GM19035 (cell line): Measurements from ENCODE around the gene NIPBL.
"Not testable (repeated sequence)": the region's sequence is repeated elsewhere in the genome, so short reads cannot be mapped to it uniquely, and the experiment has no call there.

Experiments used
- ATAC-seq: cut with Tn5 transposase; IDR thresholded peaks from one replicate; pipeline ENCODE4 v1.9.1; 2021; ENCODE audit not compliant: unreplicated experiment

NIPBL gene

DNA sequence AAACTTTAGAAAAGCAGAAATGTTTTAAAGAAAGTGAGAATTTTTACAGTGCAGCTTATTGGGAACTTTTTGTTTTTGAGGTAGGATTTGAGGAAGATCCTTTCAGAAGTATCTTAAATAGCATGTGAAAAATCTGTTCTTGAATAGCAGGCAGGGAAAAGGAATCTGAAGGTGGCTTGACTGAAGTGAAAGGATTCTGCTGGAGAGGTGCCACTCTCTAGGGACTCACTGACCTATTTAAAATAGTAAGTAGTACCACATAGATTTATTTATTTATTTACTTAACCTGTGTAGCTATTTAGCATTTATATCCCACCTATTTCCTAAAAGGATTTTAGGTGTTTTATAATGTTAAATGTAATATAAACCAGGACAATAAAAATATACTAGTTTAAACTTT, 69.1 kb downstream of the NIPBL start:
- no peak for ATAC-seq

GRCh38 chr5:36946101-36946500, 69.5 kb downstream of the NIPBL start:
- ATAC-seq, result no peak

DNA sequence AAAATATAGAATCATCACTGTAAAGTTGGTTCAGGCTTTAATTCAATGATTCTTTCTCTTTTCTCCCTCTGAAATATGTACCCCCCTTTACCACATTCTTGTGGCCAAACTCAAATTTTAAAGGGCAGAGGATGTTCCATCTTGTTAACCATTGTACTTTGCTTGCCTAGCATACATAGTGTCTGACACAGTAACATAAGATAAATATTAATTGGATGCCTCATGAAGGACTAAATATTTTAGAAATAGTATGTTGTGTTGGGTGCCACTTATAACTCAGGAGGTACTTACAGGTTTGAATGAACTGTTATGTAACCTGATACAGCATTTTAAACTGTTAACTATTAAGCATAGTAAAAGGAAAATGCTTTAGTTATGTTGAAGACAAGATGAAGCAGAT, 71.5 kb downstream of the NIPBL start:
- no peak for ATAC-seq

DNA sequence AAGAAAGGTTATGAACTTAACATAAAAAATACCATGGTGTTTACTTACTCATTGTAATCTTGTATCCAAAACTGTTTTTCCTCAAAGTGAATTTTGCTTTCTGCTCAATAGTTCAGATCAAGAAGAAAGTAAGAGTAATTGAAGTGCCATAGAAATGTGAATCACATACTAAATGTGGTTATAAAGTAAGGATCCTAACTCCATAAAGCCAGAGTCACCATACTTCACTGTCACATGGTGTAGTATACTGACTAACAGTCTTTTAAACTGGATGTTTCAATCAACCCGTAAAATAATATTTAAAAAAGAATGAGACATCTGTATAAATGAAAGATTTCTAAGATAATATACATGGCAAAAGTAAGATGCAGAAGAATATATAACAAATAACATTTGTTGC, 72.1 kb downstream of the NIPBL start:
- no peak for ATAC-seq

DNA sequence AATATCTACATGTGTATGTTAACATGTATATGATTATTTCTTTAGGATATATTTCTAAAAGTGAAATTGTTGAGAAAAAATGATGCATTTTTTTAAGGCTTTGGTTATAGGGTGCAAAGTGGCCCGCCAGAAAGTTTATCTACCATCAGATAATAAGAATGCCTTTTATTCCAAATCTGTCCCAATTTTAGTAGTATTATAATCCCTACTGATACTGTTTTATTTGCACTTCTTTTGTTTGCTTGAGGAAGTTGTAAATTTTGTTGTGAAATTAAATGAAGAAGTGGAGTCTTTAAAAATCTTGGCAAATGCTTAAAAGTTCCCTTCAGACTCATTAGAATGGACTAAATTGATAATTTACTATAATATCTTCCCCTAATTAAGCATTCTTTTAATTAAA, 73.0 kb downstream of the NIPBL start:
- no peak for ATAC-seq

DNA sequence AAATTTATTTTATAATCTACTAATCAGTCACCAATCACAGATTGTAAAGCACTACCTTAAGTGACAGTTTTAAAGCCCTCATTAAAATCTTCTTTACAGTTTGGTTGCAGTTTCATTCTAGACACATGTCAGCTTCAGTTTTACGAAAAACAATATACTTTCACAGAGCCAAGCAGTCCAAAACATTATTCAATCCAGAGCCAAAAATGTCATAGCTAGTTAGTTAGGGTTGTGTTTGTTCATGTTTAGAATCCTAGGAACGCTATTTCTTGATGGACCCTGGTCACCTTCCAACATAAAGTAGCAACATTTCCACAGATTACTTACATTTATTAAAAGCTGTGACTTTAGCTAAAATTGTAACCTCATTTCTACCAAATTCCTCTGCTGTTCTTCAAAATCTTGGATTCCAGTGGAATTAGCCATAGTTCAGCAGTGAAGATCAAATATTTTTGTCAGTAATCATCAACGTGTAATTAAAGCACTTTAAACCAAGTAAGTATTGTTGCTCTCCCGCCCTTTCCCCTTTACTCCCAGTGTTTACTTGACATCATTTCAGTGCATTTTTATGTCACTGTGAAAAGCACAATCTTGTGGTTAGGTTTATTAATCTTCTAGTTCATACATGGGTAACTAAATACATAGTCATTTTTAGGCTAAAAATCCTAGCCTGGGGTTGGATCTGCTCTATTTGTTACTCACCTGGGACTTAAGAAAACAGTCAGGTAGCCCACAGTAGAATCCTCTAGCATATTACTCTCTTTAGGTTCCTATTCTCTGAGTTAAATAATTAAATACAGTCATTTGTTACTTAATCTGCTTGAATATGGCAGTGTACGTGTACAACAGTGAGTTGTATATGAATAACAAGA, 74.3 kb downstream of the NIPBL start:
- no peak for ATAC-seq

GRCh38 chr5:36953043-36953442, 76.5 kb downstream of the NIPBL start:
- no peak for ATAC-seq

DNA sequence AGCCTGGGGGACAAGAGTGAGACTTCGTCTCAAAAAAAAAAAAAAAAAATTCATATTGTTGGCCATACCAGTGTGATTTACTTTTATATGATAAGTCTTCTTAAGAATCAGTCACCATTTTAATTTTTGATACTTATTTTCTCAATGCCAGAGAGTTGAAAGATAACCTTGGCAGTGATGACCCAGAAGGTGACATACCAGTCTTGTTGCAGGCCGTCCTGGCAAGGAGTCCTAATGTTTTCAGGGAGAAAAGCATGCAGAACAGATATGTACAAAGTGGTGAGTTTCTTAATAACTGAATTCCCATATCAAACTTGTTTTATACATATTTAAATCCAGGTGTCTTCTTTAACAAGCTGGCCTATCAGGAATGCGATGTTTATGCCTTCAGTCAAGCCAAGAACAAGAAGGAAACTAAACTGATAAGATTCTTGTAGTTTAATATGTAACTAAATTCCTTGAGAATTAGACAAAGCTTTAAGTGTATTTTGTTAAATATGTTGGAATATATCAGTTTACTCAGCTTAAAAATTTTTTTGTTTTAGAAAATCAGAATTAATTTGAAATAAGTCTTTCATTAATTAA, 81.5 kb downstream of the NIPBL start:
- no peak for ATAC-seq

DNA sequence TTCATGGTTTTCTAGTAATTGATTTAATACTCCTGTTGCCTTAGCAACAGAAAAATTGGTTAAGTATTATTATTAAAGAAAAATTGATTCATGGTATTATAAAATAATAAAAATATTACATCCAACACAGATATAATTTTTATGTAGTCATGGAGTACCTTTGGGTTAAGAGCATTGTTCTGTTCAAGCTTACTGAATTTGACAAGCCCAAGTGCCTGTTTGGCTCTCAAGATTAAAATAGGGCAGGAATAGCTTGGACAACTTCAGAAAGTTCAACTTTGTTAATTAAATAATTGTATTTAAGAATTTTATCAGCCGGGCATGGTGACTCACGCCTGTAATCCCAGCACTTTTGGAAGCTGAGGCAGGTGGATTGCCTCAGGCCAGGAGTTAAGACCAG, 82.0 kb downstream of the NIPBL start:
- no peak for ATAC-seq

DNA sequence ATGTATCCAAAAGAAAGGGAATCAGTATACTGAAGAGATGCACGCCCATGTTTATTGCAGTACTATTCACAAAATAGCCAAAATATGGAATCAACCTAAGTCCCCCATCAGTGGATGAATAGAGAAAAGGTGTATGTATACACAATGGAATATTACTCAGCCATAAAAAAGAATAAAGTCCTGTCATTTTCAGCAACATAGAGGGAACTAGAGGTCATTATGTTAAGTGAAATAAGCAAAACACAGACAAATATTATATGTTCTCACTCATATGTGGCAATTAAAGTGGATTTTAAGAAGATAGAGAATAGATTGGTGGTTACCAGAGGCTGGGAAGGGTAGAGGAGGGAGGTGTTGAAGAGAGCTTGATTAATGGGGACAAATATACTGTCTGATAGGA, 88.6 kb downstream of the NIPBL start:
- ATAC-seq, result no peak

GRCh38 chr5:36969700-36970395, 93.3 kb downstream of the NIPBL start:
- no peak for ATAC-seq

GRCh38 chr5:36978196-36978595, 101.6 kb downstream of the NIPBL start:
- no peak for ATAC-seq

DNA sequence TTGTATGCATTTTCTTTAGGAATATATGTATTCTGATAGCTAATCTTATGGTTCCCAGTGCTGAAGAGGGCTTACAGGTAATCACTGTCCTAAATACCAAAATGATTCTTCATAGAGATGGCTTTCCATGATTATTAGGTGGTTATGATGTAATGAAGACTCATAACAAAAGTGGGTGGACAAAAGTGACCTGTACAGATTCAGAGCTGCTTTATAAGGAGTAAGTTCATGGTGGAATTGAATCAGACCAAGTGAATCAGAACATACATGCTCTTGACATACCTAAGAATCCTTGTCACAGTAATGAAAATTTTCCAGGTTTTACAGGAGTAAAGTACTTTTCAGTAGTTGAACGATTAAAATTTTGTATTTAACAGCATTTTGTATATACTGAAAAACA, 105.6 kb downstream of the NIPBL start:
- ATAC-seq, result no peak

DNA sequence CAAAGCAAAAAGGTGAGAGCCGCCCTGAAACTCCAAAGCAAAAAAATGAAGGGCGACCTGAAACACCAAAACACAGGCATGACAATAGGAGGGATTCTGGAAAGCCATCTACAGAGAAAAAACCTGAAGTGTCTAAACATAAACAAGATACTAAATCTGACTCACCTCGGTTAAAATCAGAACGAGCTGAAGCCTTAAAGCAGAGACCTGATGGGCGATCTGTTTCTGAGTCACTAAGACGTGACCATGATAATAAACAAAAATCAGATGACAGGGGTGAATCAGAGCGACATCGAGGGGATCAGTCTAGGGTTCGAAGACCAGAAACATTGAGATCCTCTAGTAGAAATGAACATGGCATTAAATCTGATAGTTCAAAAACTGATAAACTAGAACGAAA, 108.8 kb downstream of the NIPBL start:
- ATAC-seq, result no peak

GRCh38 chr5:36988396-36988795, 111.8 kb downstream of the NIPBL start:
- ATAC-seq, result no peak

GRCh38 chr5:36998578-36998977, 122.0 kb downstream of the NIPBL start:
- no peak for ATAC-seq

DNA sequence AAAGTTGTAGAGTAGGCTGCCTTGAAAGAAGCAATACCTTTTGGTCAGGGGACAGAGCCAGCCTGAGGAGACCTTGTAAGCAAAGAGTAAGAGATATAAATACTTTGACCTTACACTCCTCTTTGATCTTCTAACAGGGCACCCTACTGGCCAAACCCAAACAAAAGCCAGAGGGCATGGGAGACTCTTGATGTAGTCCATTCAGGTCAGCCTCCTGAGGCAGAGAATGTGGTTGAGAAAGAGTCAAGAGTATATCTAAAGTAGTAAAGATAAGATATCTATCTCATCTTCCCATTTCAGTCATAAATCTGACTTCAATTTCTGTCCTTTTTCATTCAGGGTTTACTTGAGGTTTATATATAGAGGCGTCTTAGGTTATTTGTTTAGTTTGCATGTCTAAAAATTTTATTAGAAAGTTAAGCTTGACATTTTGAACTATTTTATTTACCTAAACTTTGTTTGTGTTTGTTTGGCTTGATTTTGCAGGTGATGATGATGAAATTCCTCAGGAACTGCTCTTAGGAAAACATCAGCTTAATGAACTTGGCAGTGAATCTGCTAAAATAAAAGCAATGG, 125.7 kb downstream of the NIPBL start:
- ATAC-seq, result no peak

GRCh38 chr5:37005252-37005651, 128.7 kb downstream of the NIPBL start:
- ATAC-seq, result no peak

GRCh38 chr5:37005946-37006540, 129.5 kb downstream of the NIPBL start:
- ATAC-seq, result no peak

- ATAC-seq, result not testable (repeated sequence)
These were observed 136.6 kb downstream of the NIPBL start for GRCh38 chr5:37013181-37013580.

GRCh38 chr5:37014321-37014720, 137.8 kb downstream of the NIPBL start:
- ATAC-seq, result no peak
